HTR-8/SVneo (cell line): ENCODE data around the gene OR2B2.

Experiments
- DNase-seq: peaks from one replicate; pipeline ENCODE4 v3.0.0; 2011; ENCODE audit warnings: low spot score, mixed read lengths; ENCODE audit not compliant: insufficient read length
- FAIRE-seq: peaks from 2 replicates; lab custom pipeline; 2011; peaks lifted over from hg19 to GRCh38; lab: Jason Lieb, UNC

Gene OR2B2

GRCh38 chr6:27893836-27894807 lies 18.1 kb downstream of the OR2B2 start:
- peak; percentile 82 for DNase-seq
- no peak for FAIRE-seq

DNA sequence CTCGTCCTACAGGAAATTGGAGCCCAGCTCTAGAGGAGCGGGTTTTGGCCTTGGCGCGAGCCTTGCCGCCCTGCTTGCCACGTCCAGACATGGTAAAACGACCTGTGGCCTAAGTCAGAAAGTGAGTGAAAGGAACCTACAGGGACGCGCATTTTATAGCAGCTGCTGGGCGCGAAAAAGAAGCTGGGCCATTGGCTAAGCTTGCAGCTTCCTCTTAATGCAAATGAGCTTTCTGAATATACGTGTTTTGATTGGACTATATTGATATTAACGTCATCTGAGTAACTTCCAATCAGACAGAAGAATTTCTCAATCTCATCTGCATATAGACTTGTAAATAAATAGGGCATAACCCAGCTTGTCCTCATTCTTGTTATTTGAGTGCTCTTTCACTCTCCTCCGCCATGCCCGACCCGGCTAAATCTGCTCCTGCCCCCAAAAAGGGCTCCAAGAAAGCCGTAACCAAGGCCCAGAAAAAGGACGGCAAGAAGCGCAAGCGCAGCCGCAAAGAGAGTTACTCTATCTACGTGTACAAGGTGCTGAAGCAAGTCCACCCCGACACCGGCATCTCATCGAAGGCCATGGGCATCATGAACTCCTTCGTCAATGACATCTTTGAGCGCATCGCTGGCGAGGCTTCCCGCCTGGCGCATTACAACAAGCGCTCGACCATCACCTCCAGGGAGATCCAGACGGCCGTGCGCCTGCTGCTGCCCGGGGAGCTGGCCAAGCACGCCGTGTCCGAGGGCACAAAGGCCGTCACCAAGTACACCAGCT lies 18.9 kb downstream of the OR2B2 start:
- FAIRE-seq (no peak), DNase-seq (peak; percentile 92)

- FAIRE-seq = no peak
- DNase-seq = no peak
Measured at GRCh38 chr6:27892649-27893058, 19.5 kb downstream of the OR2B2 start.

- DNase-seq = no peak
- FAIRE-seq = no peak
Measured at GRCh38 chr6:27891320-27891875, 20.8 kb downstream of the OR2B2 start.

GRCh38 chr6:27890445-27891319 lies 21.5 kb downstream of the OR2B2 start:
- FAIRE-seq (no peak), DNase-seq (peak; percentile 88)

GRCh38 chr6:27889628-27890444 lies 22.4 kb downstream of the OR2B2 start:
- DNase-seq = no peak

GRCh38 chr6:27889275-27889627 lies 22.9 kb downstream of the OR2B2 start:
- no peak for DNase-seq
- no peak for FAIRE-seq

More at GRCh38 chr6:27889628-27890444, 22.4 kb downstream of the OR2B2 start:
- FAIRE-seq = no peak

DNA sequence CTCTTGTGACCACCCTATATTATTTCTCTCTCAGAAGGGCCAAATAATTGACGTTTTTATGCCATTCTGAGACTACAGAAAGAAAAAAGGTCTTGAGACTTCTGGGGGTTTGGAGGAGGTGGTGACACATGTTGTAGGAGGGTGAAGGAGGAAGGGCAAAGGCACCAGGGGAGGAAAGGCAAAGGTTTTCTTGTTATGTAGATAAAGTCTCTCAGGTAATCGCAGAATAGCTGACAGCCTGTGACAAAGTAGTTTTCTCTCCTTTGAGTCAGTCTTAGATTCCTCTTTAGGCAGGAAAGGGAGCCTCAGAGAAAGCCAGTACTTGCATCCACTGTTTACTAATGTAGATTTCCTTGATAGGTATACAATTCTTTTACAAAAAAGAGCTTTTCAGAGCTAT lies 23.6 kb downstream of the OR2B2 start:
- FAIRE-seq (no peak), DNase-seq (no peak)

DNA sequence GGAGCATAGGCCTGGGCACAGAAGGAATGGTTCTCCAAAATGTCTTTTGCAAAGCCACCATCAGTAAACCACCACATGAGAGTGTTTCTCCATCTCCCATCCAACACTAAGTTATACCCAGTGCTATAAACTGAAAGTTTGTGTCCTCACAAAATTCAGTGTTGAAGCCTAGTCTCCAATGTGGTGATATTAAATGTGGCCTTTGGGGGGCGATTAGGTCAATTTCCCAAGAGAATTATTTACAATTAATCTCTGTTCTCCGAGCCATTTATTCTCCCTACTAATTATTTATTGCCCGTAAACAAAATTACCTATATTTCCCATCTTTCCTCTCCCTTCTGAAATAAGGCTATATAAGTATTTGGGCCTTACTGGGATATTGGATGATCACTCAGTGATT lies 26.1 kb downstream of the OR2B2 start:
- FAIRE-seq (no peak), DNase-seq (no peak)

DNA sequence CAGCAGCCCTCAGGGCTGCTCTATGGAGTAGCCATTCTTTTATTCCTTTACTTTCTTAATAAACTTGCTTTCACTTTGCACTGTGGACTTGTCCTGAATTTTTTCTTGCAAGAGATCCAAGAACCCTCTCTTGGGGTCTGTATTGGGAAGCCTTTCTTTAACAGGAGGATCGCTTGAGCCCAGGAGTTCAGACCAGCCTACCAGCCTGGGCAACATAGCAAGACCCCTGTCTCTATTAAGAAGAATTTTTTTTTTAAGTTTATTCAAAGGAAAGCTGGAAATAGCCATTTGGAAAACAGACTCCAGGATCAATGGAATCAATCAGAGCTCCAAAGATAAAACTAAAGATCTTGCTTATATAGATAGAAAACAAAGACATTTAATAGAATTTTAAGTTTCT lies 29.1 kb downstream of the OR2B2 start:
- no peak for FAIRE-seq
- no peak for DNase-seq

GRCh38 chr6:27882624-27883023 lies 29.6 kb downstream of the OR2B2 start:
- no peak for FAIRE-seq
- no peak for DNase-seq

- FAIRE-seq = no peak
- DNase-seq = no peak
Measured at GRCh38 chr6:27879837-27880236, 32.4 kb downstream of the OR2B2 start.

- FAIRE-seq (no peak), DNase-seq (no peak)
Measured at GRCh38 chr6:27874016-27874415, 38.2 kb downstream of the OR2B2 start.

- no peak for FAIRE-seq
Measured at GRCh38 chr6:27873021-27873940, 38.9 kb downstream of the OR2B2 start.

DNA sequence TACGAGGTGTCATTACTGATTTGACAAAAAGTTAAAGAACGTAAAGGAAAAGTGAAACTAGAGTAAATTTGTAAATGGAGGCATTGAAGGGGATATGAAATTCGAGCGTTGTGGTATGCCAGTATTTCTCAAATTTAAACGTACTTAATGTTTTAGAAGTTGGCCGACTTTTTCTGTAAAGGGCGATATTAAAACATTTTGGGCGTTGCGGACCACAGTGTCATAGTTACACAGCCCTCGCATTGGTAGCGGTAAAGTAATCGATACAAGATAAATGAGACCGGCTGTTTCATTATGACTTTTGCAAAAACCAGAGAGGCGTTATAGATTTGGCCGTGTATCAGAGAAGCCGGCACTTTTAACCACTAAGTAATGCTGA lies 39.6 kb downstream of the OR2B2 start:
- FAIRE-seq = no peak
- no peak for DNase-seq

More at GRCh38 chr6:27873021-27873940, 38.9 kb downstream of the OR2B2 start:
- peak; percentile 79 for DNase-seq

GRCh38 chr6:27871924-27872638 lies 40.1 kb downstream of the OR2B2 start:
- peak; percentile 93 for DNase-seq
- no peak for FAIRE-seq

- FAIRE-seq = no peak
- DNase-seq = no peak
Measured at GRCh38 chr6:27870291-27870870, 41.8 kb downstream of the OR2B2 start.
